NCI-H526 treated with DMSO at 0.1 percent for 48 hours (cell line): ENCODE measurements around the gene NPAS4.
A peak's percentile ranks its signal among the peaks of the same experiment; 100 is the strongest.
"Not testable (repeated sequence)": the region's sequence is repeated elsewhere in the genome, so short reads cannot be mapped to it uniquely, and the experiment has no call there.

Experiments used
- DNase-seq: peaks from one replicate; lab custom pipeline; 2025; lab: John Stamatoyannopoulos, UW

The NPAS4 gene

GRCh38 chr11:66457826-66458225, 37.0 kb downstream of the NPAS4 start:
- DNase-seq: no peak

GRCh38 chr11:66459138-66459778, 38.4 kb downstream of the NPAS4 start:
- no peak for DNase-seq

GRCh38 chr11:66462010-66462409, 41.2 kb downstream of the NPAS4 start:
- DNase-seq: no peak

GRCh38 chr11:66462911-66463310, 42.1 kb downstream of the NPAS4 start:
- no peak for DNase-seq

- not testable (repeated sequence) for DNase-seq
Measured at GRCh38 chr11:66464116-66464515, 43.3 kb downstream of the NPAS4 start.

GRCh38 chr11:66464916-66465315, 44.1 kb downstream of the NPAS4 start:
- no peak for DNase-seq

GRCh38 chr11:66465373-66466224, 44.8 kb downstream of the NPAS4 start:
- no peak for DNase-seq

GRCh38 chr11:66466225-66467033, 45.6 kb downstream of the NPAS4 start, which contains the start of gene PELI3:
Gene PELI3, plus strand, starts transcription at chr11:66466905. Its CDS starts 1,224 bp downstream, at chr11:66468129.
- DNase-seq: peak; percentile 85

- DNase-seq: no peak
Measured at GRCh38 chr11:66467034-66467659, 46.3 kb downstream of the NPAS4 start.

GRCh38 chr11:66467756-66468155, 46.9 kb downstream of the NPAS4 start:
- DNase-seq: no peak

GRCh38 chr11:66468691-66469090, 47.9 kb downstream of the NPAS4 start:
- no peak for DNase-seq

- no peak for DNase-seq
Measured at GRCh38 chr11:66469441-66469840, 48.6 kb downstream of the NPAS4 start.

- no peak for DNase-seq
Measured at GRCh38 chr11:66470015-66470414, 49.2 kb downstream of the NPAS4 start.

- no peak for DNase-seq
Measured at GRCh38 chr11:66471142-66471541, 50.3 kb downstream of the NPAS4 start.

GRCh38 chr11:66472054-66472453, 51.2 kb downstream of the NPAS4 start:
- no peak for DNase-seq

GRCh38 chr11:66473167-66473566, 52.3 kb downstream of the NPAS4 start:
- DNase-seq: no peak

GRCh38 chr11:66473608-66474515, 53.0 kb downstream of the NPAS4 start:
- no peak for DNase-seq

- no peak for DNase-seq
Measured at GRCh38 chr11:66475349-66476172, 54.7 kb downstream of the NPAS4 start.
